GM19351 (cell line): Measurements from ENCODE around the gene OR10A5.
"Not testable (repeated sequence)": the region's sequence is repeated elsewhere in the genome, so short reads cannot be mapped to it uniquely, and the experiment has no call there.

Experiments used
- ATAC-seq: cut with Tn5 transposase; IDR thresholded peaks from one replicate; pipeline ENCODE4 v1.9.1; 2021; ENCODE audit warnings: mild to moderate bottlenecking, moderate library complexity; ENCODE audit not compliant: unreplicated experiment

OR10A5 gene, protein sequence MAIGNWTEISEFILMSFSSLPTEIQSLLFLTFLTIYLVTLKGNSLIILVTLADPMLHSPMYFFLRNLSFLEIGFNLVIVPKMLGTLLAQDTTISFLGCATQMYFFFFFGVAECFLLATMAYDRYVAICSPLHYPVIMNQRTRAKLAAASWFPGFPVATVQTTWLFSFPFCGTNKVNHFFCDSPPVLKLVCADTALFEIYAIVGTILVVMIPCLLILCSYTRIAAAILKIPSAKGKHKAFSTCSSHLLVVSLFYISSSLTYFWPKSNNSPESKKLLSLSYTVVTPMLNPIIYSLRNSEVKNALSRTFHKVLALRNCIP

DNA sequence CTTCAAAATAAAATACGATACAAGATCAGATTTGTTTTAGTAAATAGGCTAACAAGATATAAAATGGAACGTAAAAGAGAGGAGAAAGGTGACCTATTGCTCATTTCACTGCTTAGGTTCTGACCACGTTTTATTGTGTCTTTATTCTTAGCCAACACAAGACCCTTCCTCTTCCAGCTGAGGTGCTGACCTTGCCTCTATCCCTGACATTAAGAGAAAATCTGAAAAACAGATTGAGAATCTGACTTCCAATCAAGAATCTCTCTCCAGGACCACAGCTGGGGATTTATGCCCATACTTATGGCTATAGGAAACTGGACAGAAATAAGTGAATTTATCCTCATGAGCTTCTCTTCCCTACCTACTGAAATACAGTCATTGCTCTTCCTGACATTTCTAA lies at the start of gene OR10A5:
OR10A5 (plus strand) TSS at position 301 of the 400 bp plus-strand sequence; CDS start at position 301, 0 bp downstream.
- no peak for ATAC-seq

DNA sequence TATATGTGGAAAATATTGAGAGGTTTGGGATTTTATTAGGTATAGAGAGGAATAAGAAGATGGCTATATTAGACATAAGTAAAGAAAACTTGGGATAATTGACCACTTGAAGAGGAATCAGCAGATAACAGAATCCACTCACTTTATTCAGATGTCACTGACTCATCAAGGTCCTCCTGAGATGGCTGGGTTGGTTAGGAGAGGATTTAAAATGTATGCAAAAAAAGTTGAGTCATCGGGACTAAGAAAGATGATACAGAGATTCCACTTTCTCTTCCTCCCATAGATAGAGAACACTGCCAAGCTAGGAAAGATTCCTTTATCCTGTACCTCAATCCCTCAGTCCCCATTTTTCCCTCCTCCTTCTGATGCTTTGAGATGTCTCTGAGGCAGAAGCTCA lies 46.1 kb upstream of the OR10A5 start, which contains the start of gene OR6A2:
OR6A2 (minus strand) TSS at position 288 of the 400 bp plus-strand sequence. CDS start 3,981 bp downstream, outside the sequence.
- ATAC-seq = no peak

DNA sequence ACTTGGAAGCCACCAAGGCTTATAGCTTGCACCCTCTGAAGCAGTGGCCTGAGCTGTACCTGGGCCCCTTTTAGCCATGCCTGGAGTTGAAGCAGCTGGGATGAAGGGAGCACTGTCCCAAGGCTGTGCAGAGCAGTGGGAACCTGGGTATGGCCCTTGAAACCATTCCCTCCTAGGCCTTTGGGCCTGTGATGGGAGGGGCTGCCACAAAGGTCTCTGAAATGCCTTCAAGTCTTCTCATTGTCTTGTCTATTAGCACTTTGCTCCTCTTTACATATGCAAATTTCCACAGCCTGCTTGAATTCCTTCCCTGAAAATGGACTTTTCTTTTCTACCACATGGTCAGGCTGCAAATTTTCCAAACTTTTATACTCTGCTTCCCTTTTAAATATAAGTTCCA lies 44.4 kb upstream of the OR10A5 start:
- not testable (repeated sequence) for ATAC-seq

DNA sequence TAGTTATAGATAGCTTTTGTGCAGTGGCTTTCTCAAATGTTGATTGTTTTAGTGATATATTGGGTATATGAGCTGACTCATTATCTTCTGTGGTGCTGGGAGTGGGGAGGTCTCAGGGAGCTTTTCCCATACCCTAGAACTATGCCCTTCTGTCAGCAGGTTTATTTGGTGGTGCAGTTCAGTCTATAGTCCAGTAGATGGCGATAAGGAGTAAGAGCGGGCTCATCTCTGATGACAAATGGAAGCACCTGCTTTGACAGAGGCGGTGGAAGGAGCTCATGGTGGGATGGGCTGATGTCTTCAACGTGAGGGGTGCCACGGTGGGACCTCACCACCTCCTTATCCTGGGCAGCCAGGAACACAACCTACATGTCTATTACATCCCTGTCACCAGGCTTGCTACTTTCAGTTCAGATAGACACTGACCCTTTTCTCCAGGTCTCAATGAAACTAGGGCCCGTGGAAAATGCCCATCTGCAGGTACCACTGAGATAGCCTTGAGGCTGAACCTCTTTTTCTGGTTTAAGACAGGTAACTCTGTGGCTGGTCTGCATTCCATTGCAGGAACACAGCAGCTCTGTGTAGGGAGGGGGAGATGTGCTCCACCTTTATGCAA lies 33.0 kb upstream of the OR10A5 start:
- ATAC-seq = peak; percentile 87

DNA sequence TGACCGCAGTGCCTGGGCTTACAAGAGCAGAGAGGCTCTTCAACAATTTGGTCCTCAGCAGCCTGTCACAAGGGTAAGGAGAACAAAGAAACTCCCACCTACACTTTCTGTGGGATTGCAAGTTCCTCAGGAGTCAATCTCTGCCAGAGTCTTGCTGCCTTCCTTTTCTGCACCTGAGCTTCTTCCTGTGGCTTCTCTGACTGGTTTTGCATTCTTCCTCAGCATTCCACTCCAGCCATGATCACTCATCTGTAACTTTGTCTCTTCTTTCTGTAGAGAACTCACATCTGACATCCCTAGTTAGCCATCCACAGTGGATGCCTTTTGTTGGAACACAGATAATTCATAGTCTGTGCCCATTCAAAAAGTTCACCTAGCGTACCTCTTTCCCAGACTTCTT lies 31.8 kb upstream of the OR10A5 start:
- ATAC-seq = no peak

DNA sequence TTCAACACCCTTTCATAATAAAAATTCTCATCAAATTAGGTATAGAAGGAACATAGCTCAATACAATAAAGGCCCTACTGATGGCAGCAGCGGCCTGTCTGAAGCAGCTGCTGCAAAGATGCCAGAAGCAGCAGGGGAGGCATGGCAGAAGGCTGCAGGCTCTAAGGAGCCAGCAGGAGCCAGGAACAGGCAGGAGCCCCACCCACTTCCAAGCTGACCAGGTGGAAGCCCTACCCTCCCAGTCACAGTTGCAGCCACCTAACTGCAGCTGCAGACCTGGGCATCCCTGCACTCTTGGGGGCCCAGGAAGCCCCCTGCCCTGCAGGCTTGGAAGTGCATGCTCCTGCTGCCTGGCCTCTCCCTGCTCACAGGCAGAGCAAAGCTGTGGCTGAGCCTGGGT lies 27.8 kb upstream of the OR10A5 start:
- no peak for ATAC-seq

DNA sequence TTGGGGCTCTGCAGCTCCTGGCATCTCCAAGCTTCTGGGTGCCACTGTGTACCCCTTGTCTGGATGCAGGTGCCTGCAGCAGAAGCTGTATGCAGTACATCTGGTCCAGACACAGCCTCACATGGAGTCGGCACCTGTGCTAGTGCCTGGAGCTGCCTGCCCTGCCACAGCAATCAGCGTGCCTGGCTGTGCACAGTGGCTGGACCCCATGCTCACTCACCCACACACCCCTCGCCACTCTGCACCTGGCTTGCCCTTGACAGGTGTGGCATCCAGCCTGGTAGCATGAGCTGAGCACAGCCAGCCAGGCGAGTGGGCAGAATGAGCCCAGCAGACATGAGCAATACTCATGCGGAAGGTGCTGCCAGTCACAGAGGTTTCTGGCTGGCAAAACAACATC lies 26.5 kb upstream of the OR10A5 start:
- ATAC-seq = no peak

DNA sequence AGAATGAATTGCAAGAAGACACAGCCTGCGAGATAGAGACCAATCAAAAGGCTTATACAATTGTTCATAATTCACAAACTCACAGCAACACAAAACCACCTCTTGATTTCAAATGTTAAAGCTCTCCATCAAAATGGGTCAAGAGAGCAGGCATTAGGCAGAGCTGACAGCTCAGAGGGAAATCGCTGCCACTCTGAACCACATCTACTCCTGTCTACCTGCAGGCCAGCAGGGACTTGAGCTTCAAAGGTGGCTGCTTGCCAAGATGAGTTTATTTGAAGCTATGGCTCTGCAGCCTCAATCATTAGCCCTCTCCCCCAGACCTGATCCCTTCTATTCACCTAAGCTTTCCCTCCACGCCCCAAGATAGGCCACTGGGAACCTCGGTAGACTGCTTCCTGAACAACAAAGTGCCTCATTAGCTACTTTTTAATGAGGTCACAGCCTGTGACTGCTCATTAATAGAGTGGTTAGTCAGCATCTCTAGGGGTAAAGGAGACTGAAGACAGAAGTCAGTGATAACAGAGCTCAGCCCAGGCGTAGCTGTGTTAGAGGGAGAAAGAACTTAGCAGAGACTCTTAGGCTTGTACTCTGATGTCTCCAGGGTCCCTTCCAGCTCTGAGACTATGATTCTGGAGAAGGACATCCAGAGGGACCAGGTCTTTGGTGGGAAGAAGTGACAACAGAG lies 21.2 kb upstream of the OR10A5 start:
- ATAC-seq = no peak

DNA sequence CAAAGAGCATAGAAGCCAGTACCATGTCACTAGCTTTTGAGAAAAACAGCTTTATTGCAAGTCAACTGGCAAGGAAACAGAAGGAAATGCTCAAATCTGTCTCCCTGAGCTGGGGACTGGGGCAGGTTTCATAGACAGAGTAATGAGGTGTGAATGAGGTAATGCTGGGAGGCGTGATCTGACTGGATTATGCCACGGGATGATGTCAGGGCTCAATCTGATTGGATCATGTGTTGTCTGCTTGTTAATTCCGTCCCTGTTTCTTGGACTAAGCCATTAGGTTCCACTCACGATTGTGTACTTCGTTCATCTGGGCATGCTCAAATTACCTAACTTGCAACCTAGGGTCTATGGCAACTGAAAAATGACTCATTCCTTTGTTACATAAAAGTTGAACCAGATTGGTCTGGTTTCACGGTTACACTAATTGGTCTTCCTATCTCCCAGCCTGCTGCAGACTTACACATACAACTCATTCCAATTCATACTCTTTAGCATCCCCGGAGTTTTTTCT lies 20.2 kb upstream of the OR10A5 start:
- no peak for ATAC-seq

DNA sequence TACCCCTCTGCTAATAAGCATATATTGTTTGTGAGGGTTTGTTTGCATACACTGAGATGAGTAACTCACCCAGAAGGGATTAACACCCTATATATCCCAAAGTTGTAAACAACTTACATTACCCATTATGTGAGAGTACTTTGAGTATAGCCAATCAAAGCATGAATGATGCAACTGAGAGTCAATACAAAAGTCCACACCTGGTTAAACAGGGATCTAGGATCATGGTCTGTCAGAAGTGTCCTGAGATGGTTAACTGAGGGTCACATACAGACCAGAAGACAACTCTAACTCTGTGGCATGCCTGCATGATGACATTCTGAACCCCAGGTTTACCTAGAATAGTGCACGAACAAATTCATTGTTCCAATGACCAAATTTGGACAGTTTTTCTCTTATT lies 17.4 kb upstream of the OR10A5 start:
- no peak for ATAC-seq

DNA sequence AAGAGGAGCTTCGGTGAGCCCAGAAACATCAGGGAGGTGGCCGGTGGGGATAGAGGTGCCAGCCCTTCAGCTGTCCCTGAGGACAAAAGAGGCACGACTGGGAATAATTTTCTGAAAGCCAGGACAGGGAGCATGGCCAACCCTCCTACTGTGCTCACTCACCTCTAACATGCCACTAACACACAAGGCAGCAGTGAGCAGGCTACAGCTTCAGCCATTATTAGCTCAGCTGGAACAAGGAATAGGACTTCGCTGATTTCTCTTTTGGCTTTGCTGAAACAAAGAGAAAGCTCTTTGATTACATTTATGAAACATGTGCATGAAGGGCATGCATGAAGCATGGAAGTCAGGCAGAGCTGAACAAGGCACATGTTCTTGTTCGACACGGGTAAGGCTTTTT lies 12.1 kb upstream of the OR10A5 start:
- ATAC-seq = no peak

DNA sequence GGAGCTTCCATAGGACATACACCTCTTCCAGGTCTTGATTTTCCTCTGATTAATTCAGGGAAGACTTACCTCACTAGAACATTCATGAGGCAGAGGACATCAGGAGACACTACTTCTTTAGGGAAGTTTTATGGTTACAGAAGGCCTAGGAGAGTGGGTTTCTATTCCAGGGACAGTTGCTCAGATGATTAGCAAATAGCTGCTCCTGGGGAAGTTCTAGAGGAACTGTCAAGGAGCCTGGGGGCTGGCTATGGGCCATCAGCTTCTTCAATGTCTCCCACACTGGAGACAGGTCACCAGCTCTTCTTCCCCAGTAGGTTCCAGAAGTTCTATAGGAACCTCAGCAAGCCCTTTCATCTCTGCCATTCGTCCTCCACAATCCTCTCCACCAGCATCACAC lies 11.5 kb upstream of the OR10A5 start:
- no peak for ATAC-seq

DNA sequence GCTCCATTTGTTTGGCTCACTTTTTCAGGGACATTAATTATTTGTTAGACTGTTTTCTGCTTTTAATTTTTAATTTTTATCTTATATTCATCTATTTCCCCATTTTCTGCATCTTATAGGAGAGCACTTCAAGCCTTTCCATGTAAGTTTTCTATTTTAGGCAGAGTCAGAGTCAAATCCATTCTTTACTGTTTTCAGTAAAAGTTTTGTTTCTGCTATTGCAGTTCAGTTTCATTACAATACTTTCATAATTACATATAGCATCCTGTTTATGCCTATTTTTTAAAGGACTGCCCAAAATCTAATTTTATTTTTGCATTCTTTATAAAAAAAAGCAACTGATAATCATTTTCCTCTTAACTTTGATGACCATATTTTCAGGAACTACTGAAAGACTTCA lies 3.8 kb upstream of the OR10A5 start:
- ATAC-seq = peak; percentile 74

DNA sequence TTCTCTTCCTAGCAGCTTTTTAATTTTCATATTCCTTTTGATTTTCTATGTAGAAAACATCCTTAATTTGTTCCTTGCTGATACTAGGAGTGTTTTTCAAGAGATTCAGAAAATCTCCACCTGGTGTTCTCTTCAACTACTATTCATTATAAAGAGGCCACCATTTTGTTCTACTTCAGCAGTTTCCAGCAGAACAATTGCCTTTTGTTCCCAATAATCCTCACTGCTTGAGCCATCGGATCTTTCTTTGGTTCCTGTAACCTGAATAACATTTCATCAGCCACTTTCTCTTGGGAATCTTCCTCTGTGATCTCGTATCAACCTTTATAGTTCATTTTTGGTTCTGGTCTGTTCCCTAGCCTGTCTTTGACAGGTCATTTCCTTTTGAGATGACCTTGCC lies 1.8 kb upstream of the OR10A5 start:
- no peak for ATAC-seq

DNA sequence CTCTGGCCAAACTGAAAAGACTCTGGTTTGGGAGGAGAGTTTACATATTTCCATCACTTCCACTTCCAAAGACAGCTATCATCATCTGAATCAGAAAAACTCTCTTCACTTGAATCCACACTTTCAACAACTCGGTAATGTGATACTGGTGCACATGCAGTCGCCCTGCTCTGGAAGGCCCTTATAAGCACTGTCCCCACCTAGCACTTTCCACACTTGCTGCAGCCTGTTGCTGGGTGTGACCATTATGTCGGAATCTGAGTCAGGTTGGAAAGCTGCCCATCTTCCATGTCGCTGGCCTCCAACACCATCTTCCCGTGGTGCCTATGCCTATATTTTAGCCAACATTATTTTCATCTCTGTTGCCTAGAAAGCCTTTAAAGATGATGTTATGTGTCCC lies 1.1 kb upstream of the OR10A5 start:
- ATAC-seq = no peak

DNA sequence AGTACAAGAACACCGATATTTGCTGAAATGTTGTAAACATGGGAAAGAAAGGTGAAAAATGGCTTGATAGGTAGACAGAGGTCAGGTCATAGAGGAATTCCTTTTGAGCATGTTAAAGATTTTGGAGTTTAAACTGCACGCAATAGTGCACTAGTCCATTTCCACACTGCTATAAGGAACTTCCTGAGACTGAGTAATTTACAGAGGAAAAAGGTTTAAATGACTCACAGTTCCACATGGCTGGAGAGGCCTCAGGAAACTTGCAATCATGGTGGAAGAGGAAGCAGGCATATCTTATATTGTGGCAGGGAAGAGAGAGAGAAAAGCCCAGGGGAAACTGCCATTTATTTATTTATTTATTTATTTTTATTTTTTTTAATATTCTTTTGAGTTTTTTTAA lies 5.0 kb downstream of the OR10A5 start:
- no peak for ATAC-seq

DNA sequence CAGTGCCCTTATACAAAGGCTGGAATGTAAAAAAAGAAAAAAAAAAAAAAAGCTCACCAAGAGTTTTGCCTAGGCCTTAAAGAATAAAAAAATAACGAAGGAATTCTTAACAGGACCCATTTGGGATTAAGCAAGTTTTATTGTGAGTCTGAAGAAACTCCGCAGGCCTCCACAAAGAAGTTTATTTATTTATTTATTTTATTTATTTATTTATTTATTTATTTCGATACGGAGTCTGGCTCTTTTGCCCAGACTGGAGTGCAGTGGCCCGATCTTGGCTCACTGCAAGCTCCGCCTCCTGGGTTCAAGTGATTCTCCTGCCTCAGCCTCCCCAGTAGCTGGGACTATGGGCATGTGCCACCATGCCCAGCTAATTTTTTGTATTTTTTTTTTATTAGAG lies 9.3 kb downstream of the OR10A5 start:
- ATAC-seq = not testable (repeated sequence)

DNA sequence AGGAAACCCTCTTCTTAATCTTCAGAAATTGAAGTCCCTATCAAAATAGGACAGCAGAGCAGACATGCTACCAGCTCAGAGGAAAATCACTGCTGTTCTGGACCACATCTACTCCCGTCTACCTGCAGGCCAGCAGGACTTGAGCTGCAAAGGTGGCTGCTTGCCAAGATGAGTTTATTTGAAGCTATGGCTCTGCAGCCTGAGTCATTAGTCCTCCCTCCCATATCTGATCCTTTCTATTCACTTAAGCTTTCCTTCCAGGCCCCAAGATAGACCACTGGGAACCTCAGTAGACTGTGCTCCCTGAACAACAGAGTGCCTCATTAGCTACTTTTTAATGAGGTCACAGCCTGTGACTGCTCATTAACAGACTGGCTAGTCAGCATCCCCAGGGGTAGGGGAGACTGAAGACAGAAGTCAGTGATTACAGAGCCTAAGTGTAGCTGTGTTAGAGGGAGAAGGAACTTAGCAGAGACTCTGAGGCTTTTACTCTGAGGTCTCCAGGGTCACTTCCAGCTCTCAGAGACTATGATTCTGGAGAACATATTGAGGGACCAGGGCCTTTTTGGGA lies 10.6 kb downstream of the OR10A5 start:
- no peak for ATAC-seq

DNA sequence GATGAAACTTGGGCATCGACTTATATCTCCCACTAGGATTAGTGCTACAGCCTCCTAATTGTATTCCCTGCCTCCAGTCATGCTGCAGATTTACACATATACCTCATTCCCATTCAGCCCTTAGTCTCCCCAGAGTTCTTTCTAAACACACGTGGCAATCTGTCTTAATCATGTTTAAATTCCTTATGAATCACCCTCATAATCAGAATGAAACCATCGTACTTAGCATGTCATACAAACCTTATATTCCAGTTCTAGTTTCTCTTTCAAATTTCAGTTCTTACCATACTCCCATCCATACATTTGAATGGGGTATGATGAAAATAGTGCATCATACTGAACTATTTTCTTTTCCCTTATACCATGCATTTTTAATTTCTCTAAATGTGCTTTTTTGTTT lies 11.4 kb downstream of the OR10A5 start:
- peak; percentile 93 for ATAC-seq

DNA sequence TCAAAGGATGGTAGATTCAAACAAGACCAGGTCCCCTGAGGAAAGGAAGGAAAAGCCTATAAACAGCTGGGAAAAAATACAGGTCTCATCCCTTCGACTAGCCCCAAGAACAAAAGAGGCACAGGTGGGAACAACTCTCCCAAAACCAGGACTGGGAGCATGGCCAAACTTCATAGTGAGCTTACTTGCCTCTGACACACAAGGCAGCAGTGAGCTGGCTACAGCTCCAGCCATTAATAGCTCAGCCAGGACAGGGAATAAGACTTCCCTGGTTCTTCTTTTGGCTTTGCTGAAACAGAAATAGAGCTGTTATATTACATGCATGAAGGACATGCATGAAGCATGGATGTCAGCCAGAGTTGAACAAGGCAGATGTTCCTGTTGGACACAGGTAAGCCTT lies 17.5 kb downstream of the OR10A5 start, which contains the start of gene OR10A2:
OR10A2 (plus strand) TSS at position 97 of the 400 bp plus-strand sequence. CDS start 6,698 bp downstream, outside the sequence.
- no peak for ATAC-seq

DNA sequence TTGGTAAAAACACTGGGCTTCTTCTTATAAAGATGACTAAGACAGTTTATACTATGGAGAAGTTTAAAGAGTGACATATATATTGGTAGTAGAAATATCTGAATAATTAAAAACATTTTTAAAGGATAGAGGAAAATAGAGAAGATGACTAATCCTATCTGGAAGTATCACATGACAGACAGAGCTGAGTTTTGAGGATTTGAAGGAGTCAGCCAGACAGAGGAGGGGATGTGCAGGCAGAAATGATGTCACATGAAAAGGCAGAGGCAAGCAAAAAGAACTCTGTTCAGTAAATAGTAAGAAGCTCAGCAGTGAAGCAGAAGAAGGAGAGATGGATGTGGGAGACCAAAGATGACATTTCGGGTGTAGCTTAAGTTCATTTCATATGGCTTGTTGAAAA lies 19.0 kb downstream of the OR10A5 start:
- ATAC-seq = no peak
